Regular cardiac myocyte (primary cell): ENCODE data around the gene BMP2K. TPM values are rescaled to one million over a fixed set of nuclear protein-coding genes. Genes with fewer than 3 reads are reported as not detected.

Experiments
- total RNA-seq: library from RNA; depleted of rRNA; stranded (reverse); fragments of >200 nt; gene quantifications from 2 replicates; pipeline ENCODE4 v1.2.3, GENCODE V29; 2014

Gene BMP2K
- 39.7 and 49.6 TPM in 2 replicates for total RNA-seq

DNA sequence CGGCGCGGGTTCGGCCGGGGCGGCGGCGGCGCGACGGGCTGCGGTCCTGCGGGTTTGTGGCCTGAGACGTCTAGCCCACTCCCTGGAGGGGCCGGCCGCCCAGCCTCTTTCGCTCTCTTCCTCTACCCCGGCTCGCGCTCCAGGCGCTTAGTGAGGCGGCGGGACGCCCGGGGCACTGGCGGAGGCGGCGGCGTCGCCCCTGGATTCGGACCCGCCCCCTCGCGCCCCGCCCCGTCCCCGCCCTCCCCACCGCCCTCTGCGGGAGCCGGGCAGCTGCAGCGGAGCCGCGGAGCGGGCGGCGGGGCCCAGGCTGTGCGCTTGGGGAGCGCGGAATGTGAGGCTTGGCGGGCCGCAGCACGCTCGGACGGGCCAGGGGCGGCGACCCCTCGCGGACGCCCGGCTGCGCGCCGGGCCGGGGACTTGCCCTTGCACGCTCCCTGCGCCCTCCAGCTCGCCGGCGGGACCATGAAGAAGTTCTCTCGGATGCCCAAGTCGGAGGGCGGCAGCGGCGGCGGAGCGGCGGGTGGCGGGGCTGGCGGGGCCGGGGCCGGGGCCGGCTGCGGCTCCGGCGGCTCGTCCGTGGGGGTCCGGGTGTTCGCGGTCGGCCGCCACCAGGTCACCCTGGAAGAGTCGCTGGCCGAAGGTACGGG, at the start of gene BMP2K:
TSS of gene BMP2K (plus strand) at position 272 of the 650 bp plus-strand sequence. CDS start at position 466, 194 bp downstream.

DNA sequence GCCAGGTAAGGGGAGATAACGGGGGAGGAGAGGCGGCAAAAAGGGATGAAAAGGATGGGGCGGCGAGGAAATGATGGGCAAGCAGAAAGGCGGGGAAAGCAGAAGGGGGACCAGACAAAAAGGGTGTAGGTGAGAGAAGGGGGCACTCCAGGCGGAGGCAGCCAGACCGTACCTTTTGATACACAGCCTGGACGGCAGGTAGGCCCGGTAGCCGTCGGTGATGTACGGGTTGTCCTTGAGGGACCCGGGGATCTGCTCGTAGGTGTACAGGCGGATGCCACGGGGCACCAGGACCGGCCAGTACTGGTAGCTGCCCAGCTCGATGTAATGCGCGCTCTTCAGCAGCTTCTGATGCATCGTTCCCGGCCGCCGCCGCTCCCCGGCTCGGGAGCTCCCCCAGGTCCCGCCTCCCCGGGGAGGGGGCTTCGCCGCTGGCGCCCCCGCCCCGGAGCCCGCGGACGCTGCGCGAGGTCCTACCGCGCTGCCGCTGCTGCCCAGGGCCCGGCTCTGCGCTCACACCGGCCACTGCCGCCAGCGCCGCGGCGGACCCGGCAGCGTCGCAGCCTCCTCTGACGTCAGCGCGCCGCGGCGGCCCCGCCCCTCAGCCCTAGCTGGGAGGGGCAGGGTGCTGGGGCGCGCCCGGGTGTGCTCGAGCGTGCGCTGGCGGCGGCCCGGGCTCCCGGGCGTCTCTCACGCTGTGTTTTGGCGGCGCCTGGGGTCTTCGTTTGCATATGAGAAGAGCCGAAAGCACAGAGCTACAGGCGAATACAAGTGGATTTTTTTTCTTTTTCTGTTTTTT, 162.9 kb downstream of the BMP2K start, which contains the start of gene PAQR3:
TSS of gene PAQR3 (minus strand) at position 571 of the 799 bp plus-strand sequence. CDS start at position 357, 214 bp downstream.

Other genes with a start within 250 kb of the BMP2K start
- 3.6 and 40.6 TPM in 2 replicates for gene ANXA3, start 224.6 kb upstream of the BMP2K start, total RNA-seq
- 13.8 and 19.9 TPM in 2 replicates for gene PAQR3, start 163.1 kb downstream of the BMP2K start, total RNA-seq